ENCODE measurements around the gene DPYSL5. TPM values are rescaled to one million over a fixed set of nuclear protein-coding genes. Genes with fewer than 3 reads are reported as not detected.

The DPYSL5 gene
- total and polyA plus RNA-seq, 10 of the 15 experiments (the other 5 are each of a cell fraction or from before 2014, with no cell fraction given), result not detected

DNA sequence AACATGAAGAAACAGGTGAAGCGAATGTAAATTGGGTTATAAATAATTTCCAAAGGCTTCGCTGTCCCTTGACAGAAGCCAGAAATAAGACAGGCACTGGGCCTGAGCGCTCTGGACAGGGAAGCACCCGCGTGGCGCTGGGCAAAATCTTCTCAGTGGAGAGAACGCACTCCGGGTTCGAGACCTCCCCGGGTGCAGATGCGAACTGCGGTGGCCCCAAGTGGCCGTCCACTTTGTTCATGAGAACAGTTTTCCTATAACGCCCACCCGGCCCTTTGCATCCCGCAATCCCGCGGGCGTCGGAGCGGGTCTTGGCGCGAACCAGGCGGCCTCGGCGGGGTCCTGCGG is 651 bp upstream of the DPYSL5 start:
- Histone ChIP-seq H3K9me3 (replicated peaks; ENCODE audit: control insufficient read depth, insufficient read depth, low read length) (no peaks in the 10 kb centered on the region), H3K4me2 (ENCODE audit: control insufficient read depth, insufficient read depth) (no peak overlapping the region), H3K9ac (ENCODE audit: control insufficient read depth, insufficient read depth, low read length) (no peak overlapping the region), H4K20me1 (ENCODE audit: control insufficient read depth, insufficient read depth) (no peaks in the 10 kb centered on the region), H3K27me3 (replicated peaks in 1 of 2; ENCODE audit: control insufficient read depth in 2 of 2, insufficient read depth in 2 of 2, low read length in 1 of 2) (peaks cover 18 to 27% of the 10 kb centered on the region in 2 experiments), H3K36me3 (ENCODE audit: control insufficient read depth in 2 of 2, insufficient read depth in 2 of 2, low read length in 1 of 2) (no peaks in the 10 kb centered on the region), H3K79me2 (ENCODE audit: control insufficient read depth, insufficient read depth, low read length) (no peaks in the 10 kb centered on the region), H3K4me3 (no peak overlapping the region), H3K4me1 (ENCODE audit: control insufficient read depth, insufficient read depth, low read length) (no peaks in the 10 kb centered on the region), H3K27ac (ENCODE audit: control insufficient read depth, insufficient read depth) (no peak overlapping the region), H2AFZ (ENCODE audit: control insufficient read depth, low read depth, low read length) (no peak overlapping the region)
- intact Hi-C loops (cut with micrococcal nuclease; ENCODE audit: unreplicated experiment), result loop anchor here (10.0 kb wide), 1 partner anchor 168 kb away; no protein-coding TSS in a partner anchor
- 38% methylated on average over 27 of the region's 27 CpGs for WGBS (ENCODE audit: insufficient coverage, insufficient replicate concordance, low lambda C conversion rate, missing lambda C conversion rate)
- no TSS peak for BruUV-seq (replicated peaks)
- SMC1A ChIA-PET (ENCODE audit: uncharacterized antibody, unreplicated experiment), result interaction anchor here (1.8 to 2.4 kb wide), 4 partner anchors 9 to 96 kb away, joined by 5 to 15 read pairs (median 13); no protein-coding TSS in a partner anchor
- RAD21 ChIA-PET (ENCODE audit: unreplicated experiment), result interaction anchor here (1.8 to 3.3 kb wide), 3 partner anchors 75 to 115 kb away, joined by 6 to 40 read pairs (median 28); no protein-coding TSS in a partner anchor
- in situ Hi-C loops (cut with MboI), result no loop called here
- FAIRE-seq (no peak), DNase-seq (ENCODE audit: low read depth, low spot score) (no peak), ATAC-seq (no peak)
- CTCF ChIA-PET, result interaction anchor here (1.5 to 4.2 kb wide), 10 partner anchors 75 to 432 kb away, joined by 4 to 62 read pairs (median 10); no protein-coding TSS in a partner anchor
- TF ChIP-seq SUZ12 (IDR thresholded peaks at IDR 0.05; ENCODE audit: unreplicated experiment) (peak; percentile 24), ATF7 (IDR thresholded peaks at IDR 0.05; ENCODE audit: low read depth) (no peak), YY1 (IDR thresholded peaks at IDR 0.05; ENCODE audit: low read depth, low read length) (no peak), RUNX3 (IDR thresholded peaks at IDR 0.05; ENCODE audit: low read length) (no peak), BACH1 (IDR thresholded peaks at IDR 0.05; ENCODE audit: borderline replicate concordance) (no peak), ZBED1 (IDR thresholded peaks at IDR 0.05; ENCODE audit: borderline replicate concordance) (no peak), EZH2 (IDR thresholded peaks at IDR 0.05; ENCODE audit: borderline replicate concordance, control insufficient read depth, low read depth, low read length) (0 out of 2 replicates have a peak, but pooled peaks have one; percentile 72)
- TF ChIP-seq, protein P1, sequence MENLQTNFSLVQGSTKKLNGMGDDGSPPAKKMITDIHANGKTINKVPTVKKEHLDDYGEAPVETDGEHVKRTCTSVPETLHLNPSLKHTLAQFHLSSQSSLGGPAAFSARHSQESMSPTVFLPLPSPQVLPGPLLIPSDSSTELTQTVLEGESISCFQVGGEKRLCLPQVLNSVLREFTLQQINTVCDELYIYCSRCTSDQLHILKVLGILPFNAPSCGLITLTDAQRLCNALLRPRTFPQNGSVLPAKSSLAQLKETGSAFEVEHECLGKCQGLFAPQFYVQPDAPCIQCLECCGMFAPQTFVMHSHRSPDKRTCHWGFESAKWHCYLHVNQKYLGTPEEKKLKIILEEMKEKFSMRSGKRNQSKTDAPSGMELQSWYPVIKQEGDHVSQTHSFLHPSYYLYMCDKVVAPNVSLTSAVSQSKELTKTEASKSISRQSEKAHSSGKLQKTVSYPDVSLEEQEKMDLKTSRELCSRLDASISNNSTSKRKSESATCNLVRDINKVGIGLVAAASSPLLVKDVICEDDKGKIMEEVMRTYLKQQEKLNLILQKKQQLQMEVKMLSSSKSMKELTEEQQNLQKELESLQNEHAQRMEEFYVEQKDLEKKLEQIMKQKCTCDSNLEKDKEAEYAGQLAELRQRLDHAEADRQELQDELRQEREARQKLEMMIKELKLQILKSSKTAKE (IDR thresholded peaks at IDR 0.05; ENCODE audit: low read depth, poor library complexity, severe bottlenecking), result no peak
- TF ChIP-seq, protein P2, sequence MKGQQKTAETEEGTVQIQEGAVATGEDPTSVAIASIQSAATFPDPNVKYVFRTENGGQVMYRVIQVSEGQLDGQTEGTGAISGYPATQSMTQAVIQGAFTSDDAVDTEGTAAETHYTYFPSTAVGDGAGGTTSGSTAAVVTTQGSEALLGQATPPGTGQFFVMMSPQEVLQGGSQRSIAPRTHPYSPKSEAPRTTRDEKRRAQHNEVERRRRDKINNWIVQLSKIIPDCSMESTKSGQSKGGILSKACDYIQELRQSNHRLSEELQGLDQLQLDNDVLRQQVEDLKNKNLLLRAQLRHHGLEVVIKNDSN (IDR thresholded peaks at IDR 0.05; ENCODE audit: borderline replicate concordance, extremely low read length, insufficient read depth, low read depth, low read length), result no peak
- POLR2A ChIA-PET, result no interaction called here

All from GM12878 (cell line).